Activated CD4-positive, alpha-beta T cell treated with anti-CD3 and anti-CD28 coated beads, Interleukin-2, amount 10 ng/mL, durations not matched to agents 24 days and 14 days (primary cell): ENCODE measurements around the gene AK8. TPM values are rescaled to one million over a fixed set of nuclear protein-coding genes. Genes with fewer than 3 reads are reported as not detected.

ENCODE experiments used
- DNase-seq: peaks from one replicate; pipeline ENCODE4 v3.0.0; 2022
- H3K27ac Mint-ChIP-seq: one replicate; pipeline ENCODE4 v1.8.0; 2022; ENCODE audit warnings: mild to moderate bottlenecking, mixed read lengths
- H3K27me3 Mint-ChIP-seq: one replicate; pipeline ENCODE4 v1.8.0; 2022; ENCODE audit warnings: mixed read lengths
- H3K36me3 Mint-ChIP-seq: one replicate; pipeline ENCODE4 v1.8.0; 2022; ENCODE audit warnings: low read depth, mild to moderate bottlenecking, mixed read lengths
- H3K4me1 Mint-ChIP-seq: one replicate; pipeline ENCODE4 v1.8.0; 2021; ENCODE audit warnings: mixed read lengths
- H3K4me3 Mint-ChIP-seq: one replicate; pipeline ENCODE4 v1.8.0; 2022; ENCODE audit warnings: mild to moderate bottlenecking, moderate library complexity, mixed read lengths
- H3K9me3 Mint-ChIP-seq: one replicate; pipeline ENCODE4 v1.8.0; 2021; ENCODE audit warnings: mixed read lengths
- intact Hi-C: fragments of 100-400 bp; cut with micrococcal nuclease; formaldehyde crosslinking; loops from one replicate; pipeline ENCODE4 v1.15.1; 2023
- total RNA-seq: library from RNA; stranded (reverse); gene quantifications from 2 replicates; pipeline ENCODE4 v1.2.3, GENCODE V29; 2022

Gene AK8
- total RNA-seq, 1 donor from 2014 or later, result not detected

- no peak overlapping the region for H3K27ac Mint-ChIP-seq
- intact Hi-C loops, result no loop called here
- no peak overlapping the region for H3K4me3 Mint-ChIP-seq
- no peaks in the 10 kb centered on the region for H3K36me3 Mint-ChIP-seq
- H3K9me3 Mint-ChIP-seq, result no peaks in the 10 kb centered on the region
- DNase-seq, result no peak
- peaks cover 3% of the 10 kb centered on the region for H3K4me1 Mint-ChIP-seq
- H3K27me3 Mint-ChIP-seq, result peaks cover 58% of the 10 kb centered on the region
These were observed 115.2 kb downstream of the AK8 start for GRCh38 chr9:132762896-132763295.

- no peak overlapping the region for H3K27ac Mint-ChIP-seq
These were observed 116.5 kb downstream of the AK8 start for GRCh38 chr9:132761602-132762001.

GRCh38 chr9:132760057-132760456 is 118.0 kb downstream of the AK8 start:
- H3K9me3 Mint-ChIP-seq, result no peaks in the 10 kb centered on the region
- H3K27ac Mint-ChIP-seq, result no peak overlapping the region
- no peak overlapping the region for H3K4me3 Mint-ChIP-seq
- H3K27me3 Mint-ChIP-seq, result peaks cover 51% of the 10 kb centered on the region
- intact Hi-C loops, result no loop called here
- no peaks in the 10 kb centered on the region for H3K4me1 Mint-ChIP-seq
- H3K36me3 Mint-ChIP-seq, result no peaks in the 10 kb centered on the region
- no peak for DNase-seq

More at GRCh38 chr9:132761602-132762001, 116.5 kb downstream of the AK8 start:
- intact Hi-C loops, result no loop called here
- no peaks in the 10 kb centered on the region for H3K9me3 Mint-ChIP-seq
- H3K36me3 Mint-ChIP-seq, result no peaks in the 10 kb centered on the region
- no peak overlapping the region for H3K4me3 Mint-ChIP-seq
- peaks cover 55% of the 10 kb centered on the region for H3K27me3 Mint-ChIP-seq
- DNase-seq, result no peak
- no peaks in the 10 kb centered on the region for H3K4me1 Mint-ChIP-seq

- intact Hi-C loops, result no loop called here
- DNase-seq, result no peak
- no peak overlapping the region for H3K27ac Mint-ChIP-seq
- no peak overlapping the region for H3K4me3 Mint-ChIP-seq
- no peaks in the 10 kb centered on the region for H3K4me1 Mint-ChIP-seq
- H3K9me3 Mint-ChIP-seq, result no peaks in the 10 kb centered on the region
- no peaks in the 10 kb centered on the region for H3K36me3 Mint-ChIP-seq
- H3K27me3 Mint-ChIP-seq, result peaks cover 30% of the 10 kb centered on the region
These were observed 121.1 kb downstream of the AK8 start for GRCh38 chr9:132757016-132757415.

- H3K9me3 Mint-ChIP-seq, result no peaks in the 10 kb centered on the region
- H3K4me1 Mint-ChIP-seq, result no peaks in the 10 kb centered on the region
- H3K4me3 Mint-ChIP-seq, result no peak overlapping the region
- no peak for DNase-seq
- H3K27ac Mint-ChIP-seq, result no peak overlapping the region
- intact Hi-C loops, result no loop called here
- H3K36me3 Mint-ChIP-seq, result no peaks in the 10 kb centered on the region
- peaks cover 26% of the 10 kb centered on the region for H3K27me3 Mint-ChIP-seq
These were observed 121.8 kb downstream of the AK8 start for GRCh38 chr9:132756214-132756845.

GRCh38 chr9:132755096-132755495 is 123.0 kb downstream of the AK8 start:
- H3K27ac Mint-ChIP-seq, result no peak overlapping the region
- H3K9me3 Mint-ChIP-seq, result no peaks in the 10 kb centered on the region
- no peak for DNase-seq
- H3K27me3 Mint-ChIP-seq, result peaks cover 22% of the 10 kb centered on the region
- no peaks in the 10 kb centered on the region for H3K36me3 Mint-ChIP-seq
- intact Hi-C loops, result no loop called here
- H3K4me3 Mint-ChIP-seq, result no peak overlapping the region
- H3K4me1 Mint-ChIP-seq, result no peaks in the 10 kb centered on the region

GRCh38 chr9:132754236-132754635 is 123.8 kb downstream of the AK8 start:
- no peaks in the 10 kb centered on the region for H3K36me3 Mint-ChIP-seq
- H3K27ac Mint-ChIP-seq, result no peak overlapping the region
- H3K9me3 Mint-ChIP-seq, result no peaks in the 10 kb centered on the region
- H3K4me3 Mint-ChIP-seq, result no peak overlapping the region
- DNase-seq, result no peak
- no peaks in the 10 kb centered on the region for H3K4me1 Mint-ChIP-seq
- intact Hi-C loops, result no loop called here
- peaks cover 13% of the 10 kb centered on the region for H3K27me3 Mint-ChIP-seq

GRCh38 chr9:132753593-132753880 is 124.5 kb downstream of the AK8 start:
- H3K36me3 Mint-ChIP-seq, result no peaks in the 10 kb centered on the region
- peaks cover 11% of the 10 kb centered on the region for H3K27me3 Mint-ChIP-seq
- H3K4me1 Mint-ChIP-seq, result no peaks in the 10 kb centered on the region
- DNase-seq, result no peak
- no peak overlapping the region for H3K4me3 Mint-ChIP-seq
- intact Hi-C loops, result no loop called here
- H3K27ac Mint-ChIP-seq, result no peak overlapping the region
- H3K9me3 Mint-ChIP-seq, result no peaks in the 10 kb centered on the region

GRCh38 chr9:132752877-132753592 is 125.0 kb downstream of the AK8 start:
- intact Hi-C loops, result no loop called here
- peaks cover 10% of the 10 kb centered on the region for H3K27me3 Mint-ChIP-seq
- H3K27ac Mint-ChIP-seq, result no peak overlapping the region
- no peaks in the 10 kb centered on the region for H3K9me3 Mint-ChIP-seq
- no peak for DNase-seq
- H3K4me1 Mint-ChIP-seq, result no peaks in the 10 kb centered on the region
- H3K4me3 Mint-ChIP-seq, result no peak overlapping the region
- no peaks in the 10 kb centered on the region for H3K36me3 Mint-ChIP-seq

- no peaks in the 10 kb centered on the region for H3K4me1 Mint-ChIP-seq
- no peaks in the 10 kb centered on the region for H3K9me3 Mint-ChIP-seq
- H3K4me3 Mint-ChIP-seq, result no peak overlapping the region
- DNase-seq, result no peak
- H3K27ac Mint-ChIP-seq, result no peak overlapping the region
- H3K36me3 Mint-ChIP-seq, result no peaks in the 10 kb centered on the region
- H3K27me3 Mint-ChIP-seq, result peaks cover 14% of the 10 kb centered on the region
- intact Hi-C loops, result no loop called here
These were observed 127.4 kb downstream of the AK8 start for GRCh38 chr9:132750668-132751067.

- DNase-seq, result no peak
- H3K4me3 Mint-ChIP-seq, result no peak overlapping the region
- no peaks in the 10 kb centered on the region for H3K36me3 Mint-ChIP-seq
- H3K9me3 Mint-ChIP-seq, result no peaks in the 10 kb centered on the region
- H3K27ac Mint-ChIP-seq, result no peak overlapping the region
- intact Hi-C loops, result no loop called here
- peaks cover 26% of the 10 kb centered on the region for H3K27me3 Mint-ChIP-seq
- H3K4me1 Mint-ChIP-seq, result no peaks in the 10 kb centered on the region
These were observed 128.8 kb downstream of the AK8 start for GRCh38 chr9:132749306-132749705.

GRCh38 chr9:132748450-132748849 is 129.6 kb downstream of the AK8 start:
- H3K27ac Mint-ChIP-seq, result no peak overlapping the region
- intact Hi-C loops, result no loop called here

GRCh38 chr9:132745756-132746709 is 132.1 kb downstream of the AK8 start:
- no peak for DNase-seq
- intact Hi-C loops, result no loop called here
- H3K27me3 Mint-ChIP-seq, result peaks cover 44% of the 10 kb centered on the region
- no peaks in the 10 kb centered on the region for H3K9me3 Mint-ChIP-seq
- no peak overlapping the region for H3K4me3 Mint-ChIP-seq
- no peak overlapping the region for H3K27ac Mint-ChIP-seq
- no peaks in the 10 kb centered on the region for H3K4me1 Mint-ChIP-seq
- H3K36me3 Mint-ChIP-seq, result no peaks in the 10 kb centered on the region

More at GRCh38 chr9:132748450-132748849, 129.6 kb downstream of the AK8 start:
- Mint-ChIP-seq H3K27me3 (peaks cover 34% of the 10 kb centered on the region), H3K9me3 (no peaks in the 10 kb centered on the region), H3K4me3 (no peak overlapping the region), H3K36me3 (no peaks in the 10 kb centered on the region), H3K4me1 (no peaks in the 10 kb centered on the region)
- DNase-seq, result no peak
